ENCODE measurements around the gene ARL5A. TPM values are rescaled to one million over a fixed set of nuclear protein-coding genes. Genes with fewer than 3 reads are reported as not detected.

ARL5A gene
- total and polyA plus RNA-seq, 2 of the 4 experiments (the other 2 are of a cell fraction): 22.3 to 45.5 TPM

- no peaks in the 10 kb centered on the region for H3K36me3 ChIP-seq (ENCODE audit: control insufficient read depth, insufficient read depth, low read length)
Observed at GRCh38 chr2:151756820-151757219, 71.4 kb downstream of the ARL5A start.

More at GRCh38 chr2:151756820-151757219, 71.4 kb downstream of the ARL5A start:
- Histone ChIP-seq H3K4me3 (ENCODE audit: insufficient read depth, low read depth, low read length) (no peak overlapping the region), H3K4ac (ENCODE audit: low read depth, low read length) (no peak overlapping the region), H3K79me1 (ENCODE audit: low read depth in 1 of 2, low read length in 2 of 2) (no peaks in the 10 kb centered on the region), H3K14ac (replicated peaks; ENCODE audit: low read depth, low read length) (no peak overlapping the region), H2AFZ (replicated peaks; ENCODE audit: low read length, poor library complexity) (no peak overlapping the region), H4K5ac (ENCODE audit: low read depth, low read length) (no peak overlapping the region), H3K4me1 (ENCODE audit: control insufficient read depth, insufficient read depth, low read length) (no peaks in the 10 kb centered on the region), H4K91ac (ENCODE audit: insufficient read depth, low read depth, low read length) (no peak overlapping the region), H3K9me1 (ENCODE audit: insufficient read depth, low read length) (no peaks in the 10 kb centered on the region), H3K9ac (ENCODE audit: low read depth, low read length) (no peak overlapping the region), H4K8ac (ENCODE audit: low read depth in 2 of 2, low read length in 2 of 2) (no peak overlapping the region), H2AK5ac (ENCODE audit: low read depth, low read length) (no peak overlapping the region), H3K27ac (ENCODE audit: insufficient read depth, low read length) (no peak overlapping the region), H2AK9ac (replicated peaks; ENCODE audit: low read depth, low read length, poor library complexity) (no peak overlapping the region), H3K27me3 (ENCODE audit: control insufficient read depth, insufficient read depth, low read length) (no peaks in the 10 kb centered on the region; the same call in 1 of the 2 replicates), H3K4me2 (ENCODE audit: low read depth, low read length) (no peak overlapping the region), H2BK120ac (ENCODE audit: low read depth, low read length) (no peak overlapping the region), H3K56ac (ENCODE audit: extremely low read depth, insufficient read depth, low read length) (no peak overlapping the region), H2BK20ac (ENCODE audit: low read depth, low read length) (no peak overlapping the region), H3K9me3 (ENCODE audit: control insufficient read depth, insufficient read depth, low read length) (no peaks in the 10 kb centered on the region), H2BK15ac (ENCODE audit: low read depth, low read length) (no peak overlapping the region), H3K18ac (ENCODE audit: low read depth, low read length) (no peak overlapping the region), H4K20me1 (ENCODE audit: insufficient read depth, low read length) (no peaks in the 10 kb centered on the region), H2BK5ac (ENCODE audit: low read depth, low read length, poor library complexity, severe bottlenecking) (no peak overlapping the region), H3K23ac (ENCODE audit: low read depth, low read length) (no peak overlapping the region)
- POLR2A ChIA-PET (ENCODE audit: unreplicated experiment): no interaction called here
- CTCF ChIA-PET: no interaction called here
- dilution Hi-C loops (cut with HindIII; ENCODE audit: low sequenced_read_pairs, unreplicated experiment) (no loop called here), in situ Hi-C loops (cut with MboI; ENCODE audit: low sequenced_read_pairs) (no loop called here), intact Hi-C loops (cut with micrococcal nuclease) (no loop called here)
- ATAC-seq (ENCODE audit: low read depth) (no peak), DNase-seq (no peak)
- no TSS peak for BruUV-seq (replicated peaks)
- TF ChIP-seq USF2 (IDR thresholded peaks at IDR 0.05; ENCODE audit: low read depth, low read length) (no peak), MXI1 (IDR thresholded peaks at IDR 0.05; ENCODE audit: borderline replicate concordance, low read depth, low read length) (no peak), FOS (IDR thresholded peaks at IDR 0.05; ENCODE audit: low read depth, low read length) (no peak), CEBPB (IDR thresholded peaks at IDR 0.05; ENCODE audit: low read depth, low read length) (no peak), POLR2A (IDR thresholded peaks at IDR 0.05; ENCODE audit: low read depth, low read length) (no peak), CTCF (conservative IDR thresholded peaks at IDR 0.05; ENCODE audit: low read depth, low read length) (no peak), RCOR1 (IDR thresholded peaks at IDR 0.05; ENCODE audit: insufficient replicate concordance, low read length) (no peak), RAD21 (IDR thresholded peaks at IDR 0.05; ENCODE audit: low read length) (no peak), RFX5 (IDR thresholded peaks at IDR 0.05; ENCODE audit: low read depth, low read length) (no peak), NFE2L2 (IDR thresholded peaks at IDR 0.05; ENCODE audit: low read depth, low read length) (no peak), ELK1 (IDR thresholded peaks at IDR 0.05; ENCODE audit: borderline replicate concordance, low read depth, low read length) (no peak), MAZ (IDR thresholded peaks at IDR 0.05; ENCODE audit: borderline replicate concordance, low read depth, low read length) (no peak), MAFK (IDR thresholded peaks at IDR 0.05; ENCODE audit: low read depth, low read length) (no peak)
- 80% methylated on average over 1 of the region's 2 CpGs; no CpG with 5 or more reads in 1 of the 2 experiments for WGBS, 2 experiments (ENCODE audit: extremely low coverage in 2 of 2, insufficient read length in 1 of 2)

Data from IMR-90 (cell line).